ENCODE measurements around the gene PCK1. TPM values are rescaled to one million over a fixed set of nuclear protein-coding genes. Genes with fewer than 3 reads are reported as not detected.

Gene PCK1
- polyA plus RNA-seq, 1 experiment: not detected

- no peaks in the 10 kb centered on the region for H3K36me3 ChIP-seq (ENCODE audit: control insufficient read depth, insufficient read depth, low read length)
- ChIA-PET POLR2A (no interaction called here), CTCF (interaction anchor here (1.3 kb wide), 1 partner anchor 26 kb away, joined by 4 read pairs; no protein-coding TSS in a partner anchor)
- peaks cover 3% of the 10 kb centered on the region for H3K27me3 ChIP-seq (ENCODE audit: control insufficient read depth, insufficient read depth, low read length)
- no peak for DNase-seq (ENCODE audit: low read depth)
- no peak for TF ChIP-seq CTCF (IDR thresholded peaks at IDR 0.05; ENCODE audit: insufficient read depth, low read depth, low read length)
- no peak overlapping the region for H3K4me3 ChIP-seq (ENCODE audit: low read depth, low read length)
Measured at GRCh38 chr20:57548177-57549058, 12.5 kb upstream of the PCK1 start.

GRCh38 chr20:57552471-57552870 is 8.4 kb upstream of the PCK1 start:
- POLR2A ChIA-PET: no interaction called here
- no peak overlapping the region for H3K4me3 ChIP-seq (ENCODE audit: low read depth, low read length)
- peaks cover 2% of the 10 kb centered on the region; the same call in 1 of the 2 replicates for H3K27me3 ChIP-seq (ENCODE audit: control insufficient read depth, insufficient read depth, low read length)
- no peak for DNase-seq (ENCODE audit: low read depth)
- TF ChIP-seq CTCF (IDR thresholded peaks at IDR 0.05; ENCODE audit: insufficient read depth, low read depth, low read length): no peak
- CTCF ChIA-PET: no interaction called here
- no peaks in the 10 kb centered on the region for H3K36me3 ChIP-seq (ENCODE audit: control insufficient read depth, insufficient read depth, low read length)

- ChIA-PET POLR2A (no interaction called here), CTCF (interaction anchor here (0.9 kb wide), 1 partner anchor 8 kb away, joined by 3 read pairs; no protein-coding TSS in a partner anchor)
- DNase-seq (ENCODE audit: low read depth): no peak
Measured at GRCh38 chr20:57553376-57554018, 7.4 kb upstream of the PCK1 start.

GRCh38 chr20:57555457-57556184 is 5.3 kb upstream of the PCK1 start:
- no peak for TF ChIP-seq CTCF (IDR thresholded peaks at IDR 0.05; ENCODE audit: insufficient read depth, low read depth, low read length)
- peaks cover 2% of the 10 kb centered on the region for H3K27me3 ChIP-seq (ENCODE audit: control insufficient read depth, insufficient read depth, low read length)
- H3K4me3 ChIP-seq (ENCODE audit: low read depth, low read length): no peak overlapping the region
- H3K36me3 ChIP-seq (ENCODE audit: control insufficient read depth, insufficient read depth, low read length): no peaks in the 10 kb centered on the region
- CTCF ChIA-PET: interaction anchor here (1.7 kb wide), 1 partner anchor 15 kb away, joined by 4 read pairs; no protein-coding TSS in a partner anchor
- POLR2A ChIA-PET: interaction anchor here (0.6 kb wide), 1 partner anchor 65 kb away, joined by 3 read pairs; the partner anchor contains the start of gene ZBP1
- no peak for DNase-seq (ENCODE audit: low read depth)

More at GRCh38 chr20:57553376-57554018, 7.4 kb upstream of the PCK1 start:
- no peaks in the 10 kb centered on the region for H3K36me3 ChIP-seq (ENCODE audit: control insufficient read depth, insufficient read depth, low read length)
- H3K4me3 ChIP-seq (ENCODE audit: low read depth, low read length): no peak overlapping the region
- no peak for TF ChIP-seq CTCF (IDR thresholded peaks at IDR 0.05; ENCODE audit: insufficient read depth, low read depth, low read length)
- H3K27me3 ChIP-seq (ENCODE audit: control insufficient read depth, insufficient read depth, low read length): peaks cover 2% of the 10 kb centered on the region; the same call in 1 of the 2 replicates

- TF ChIP-seq CTCF (IDR thresholded peaks at IDR 0.05; ENCODE audit: insufficient read depth, low read depth, low read length): no peak
- DNase-seq (ENCODE audit: low read depth): no peak
- H3K27me3 ChIP-seq (ENCODE audit: control insufficient read depth, insufficient read depth, low read length): peaks cover 4% of the 10 kb centered on the region
- CTCF ChIA-PET: no interaction called here
- no peaks in the 10 kb centered on the region for H3K36me3 ChIP-seq (ENCODE audit: control insufficient read depth, insufficient read depth, low read length)
- POLR2A ChIA-PET: no interaction called here
- H3K4me3 ChIP-seq (ENCODE audit: low read depth, low read length): no peak overlapping the region
Measured at GRCh38 chr20:57556980-57557274, 4.0 kb upstream of the PCK1 start.

Measured in BJ (cell line).